Activated naive CD8-positive, alpha-beta T cell treated with anti-CD3 and anti-CD28 coated beads, Interleukin-2, amount 50 U/mL, for 24 hours (primary cell): ENCODE results near the gene SCT.

Experiments used
- ATAC-seq: fragments of 150-1000 bp; cut with Tn5 transposase; one replicate; pipeline ENCODE4 v1.10.0; 2021
- DNase-seq: peaks from one replicate; pipeline ENCODE4 v3.0.0; 2021
- H3K27ac Mint-ChIP-seq: one replicate; pipeline ENCODE4 v1.8.0; 2021; ENCODE audit warnings: mild to moderate bottlenecking, mixed read lengths
- H3K27me3 Mint-ChIP-seq: one replicate; pipeline ENCODE4 v1.8.0; 2021; ENCODE audit warnings: mixed read lengths
- H3K36me3 Mint-ChIP-seq: one replicate; pipeline ENCODE4 v1.8.0; 2021; ENCODE audit warnings: low read depth, mixed read lengths
- H3K4me1 Mint-ChIP-seq: one replicate; pipeline ENCODE4 v1.8.0; 2021; ENCODE audit warnings: mixed read lengths
- H3K4me3 Mint-ChIP-seq: one replicate; pipeline ENCODE4 v1.8.0; 2021; ENCODE audit warnings: mild to moderate bottlenecking, moderate library complexity, mixed read lengths
- H3K9me3 Mint-ChIP-seq: one replicate; pipeline ENCODE4 v1.8.0; 2021; ENCODE audit warnings: mixed read lengths

SCT gene

GRCh38 chr11:620201-620600 is 6.8 kb downstream of the SCT start:
- no peak for ATAC-seq
- DNase-seq: no peak
- peaks cover 11% of the 10 kb centered on the region for H3K4me1 Mint-ChIP-seq
- H3K27ac Mint-ChIP-seq: no peak overlapping the region
- no peak overlapping the region for H3K4me3 Mint-ChIP-seq
- H3K27me3 Mint-ChIP-seq: no peaks in the 10 kb centered on the region
- no peaks in the 10 kb centered on the region for H3K36me3 Mint-ChIP-seq
- H3K9me3 Mint-ChIP-seq: no peaks in the 10 kb centered on the region

- H3K4me1 Mint-ChIP-seq: peaks cover 12% of the 10 kb centered on the region
- no peak overlapping the region for H3K27ac Mint-ChIP-seq
- H3K9me3 Mint-ChIP-seq: no peaks in the 10 kb centered on the region
- no peaks in the 10 kb centered on the region for H3K36me3 Mint-ChIP-seq
- no peak for ATAC-seq
- H3K27me3 Mint-ChIP-seq: no peaks in the 10 kb centered on the region
- no peak overlapping the region for H3K4me3 Mint-ChIP-seq
- no peak for DNase-seq
Measured at GRCh38 chr11:619628-620050, 7.3 kb downstream of the SCT start.

- ATAC-seq (no peak), DNase-seq (no peak)
- Mint-ChIP-seq H3K36me3 (peaks cover 5% of the 10 kb centered on the region), H3K4me3 (no peak overlapping the region), H3K4me1 (peaks cover 18% of the 10 kb centered on the region), H3K27ac (no peak overlapping the region), H3K9me3 (no peaks in the 10 kb centered on the region), H3K27me3 (no peaks in the 10 kb centered on the region)
Measured at GRCh38 chr11:618856-619627, 7.9 kb downstream of the SCT start.

GRCh38 chr11:617912-618682 is 8.9 kb downstream of the SCT start:
- no peak for DNase-seq
- no peak overlapping the region for H3K27ac Mint-ChIP-seq
- H3K4me1 Mint-ChIP-seq: peaks cover 19% of the 10 kb centered on the region
- H3K9me3 Mint-ChIP-seq: no peaks in the 10 kb centered on the region
- no peaks in the 10 kb centered on the region for H3K27me3 Mint-ChIP-seq
- ATAC-seq: no peak
- peaks cover 5% of the 10 kb centered on the region for H3K36me3 Mint-ChIP-seq
- no peak overlapping the region for H3K4me3 Mint-ChIP-seq

- H3K27ac Mint-ChIP-seq: no peak overlapping the region
- no peak for ATAC-seq
- DNase-seq: no peak
- no peaks in the 10 kb centered on the region for H3K9me3 Mint-ChIP-seq
- H3K4me3 Mint-ChIP-seq: no peak overlapping the region
- H3K27me3 Mint-ChIP-seq: no peaks in the 10 kb centered on the region
- peaks cover 19% of the 10 kb centered on the region for H3K4me1 Mint-ChIP-seq
- H3K36me3 Mint-ChIP-seq: peaks cover 7% of the 10 kb centered on the region
Measured at GRCh38 chr11:617199-617911, 9.6 kb downstream of the SCT start.

GRCh38 chr11:616320-617198 is 10.4 kb downstream of the SCT start:
- H3K4me3 Mint-ChIP-seq: peak overlapping the region; percentile 84
- ATAC-seq: no peak
- H3K9me3 Mint-ChIP-seq: no peaks in the 10 kb centered on the region
- H3K27ac Mint-ChIP-seq: peak overlapping the region; percentile 46
- peaks cover 19% of the 10 kb centered on the region for H3K4me1 Mint-ChIP-seq
- H3K36me3 Mint-ChIP-seq: peaks cover 12% of the 10 kb centered on the region
- H3K27me3 Mint-ChIP-seq: no peaks in the 10 kb centered on the region
- DNase-seq: no peak

GRCh38 chr11:615504-616319 is 11.3 kb downstream of the SCT start, which contains the start of gene IRF7:
Gene IRF7 (minus strand): TSS chr11:615950. CDS start chr11:615364, 586 bp downstream.
- H3K27ac Mint-ChIP-seq: peak within 1 kb of the TSS; percentile 86
- peak; percentile 89 for DNase-seq
- ATAC-seq: peak; percentile 83
- H3K36me3 Mint-ChIP-seq: peaks cover 13% of the 10 kb centered on the region
- peak within 1 kb of the TSS; percentile 84 for H3K4me3 Mint-ChIP-seq
- no peaks in the 10 kb centered on the region for H3K9me3 Mint-ChIP-seq
- no peaks in the 10 kb centered on the region for H3K27me3 Mint-ChIP-seq
- peaks cover 19% of the 10 kb centered on the region for H3K4me1 Mint-ChIP-seq

GRCh38 chr11:614623-615503 is 12.1 kb downstream of the SCT start:
- no peaks in the 10 kb centered on the region for H3K9me3 Mint-ChIP-seq
- no peak for ATAC-seq
- DNase-seq: no peak
- peaks cover 19% of the 10 kb centered on the region for H3K4me1 Mint-ChIP-seq
- peaks cover 14% of the 10 kb centered on the region for H3K36me3 Mint-ChIP-seq
- H3K27ac Mint-ChIP-seq: peak overlapping the region; percentile 86
- H3K4me3 Mint-ChIP-seq: peak overlapping the region; percentile 84
- no peaks in the 10 kb centered on the region for H3K27me3 Mint-ChIP-seq

- ATAC-seq (no peak), DNase-seq (no peak)
- peaks cover 19% of the 10 kb centered on the region for H3K4me1 Mint-ChIP-seq
- peak overlapping the region; percentile 68 for H3K27ac Mint-ChIP-seq
- no peaks in the 10 kb centered on the region for H3K9me3 Mint-ChIP-seq
- peak overlapping the region; percentile 67 for H3K4me3 Mint-ChIP-seq
- peaks cover 14% of the 10 kb centered on the region for H3K36me3 Mint-ChIP-seq
- no peaks in the 10 kb centered on the region for H3K27me3 Mint-ChIP-seq
Measured at GRCh38 chr11:614021-614622, 12.9 kb downstream of the SCT start.

- Mint-ChIP-seq H3K9me3 (no peaks in the 10 kb centered on the region), H3K4me3 (no peak overlapping the region), H3K36me3 (peaks cover 14% of the 10 kb centered on the region), H3K27me3 (no peaks in the 10 kb centered on the region), H3K27ac (no peak overlapping the region), H3K4me1 (peaks cover 19% of the 10 kb centered on the region)
- DNase-seq (peak; percentile 80), ATAC-seq (peak; percentile 8)
Measured at GRCh38 chr11:613369-613968, 13.5 kb downstream of the SCT start.

- H3K27me3 Mint-ChIP-seq: no peaks in the 10 kb centered on the region
- ATAC-seq (no peak), DNase-seq (no peak)
- H3K9me3 Mint-ChIP-seq: no peaks in the 10 kb centered on the region
- no peak overlapping the region for H3K27ac Mint-ChIP-seq
- H3K4me3 Mint-ChIP-seq: no peak overlapping the region
- peaks cover 19% of the 10 kb centered on the region for H3K4me1 Mint-ChIP-seq
- H3K36me3 Mint-ChIP-seq: peaks cover 17% of the 10 kb centered on the region
Measured at GRCh38 chr11:612961-613300, 14.1 kb downstream of the SCT start.
